OCI-LY1 (cell line): ENCODE measurements around the gene KCNK16.

Experiments
- H2AFZ ChIP-seq: fragments of 200-600 bp; sonication (generic), shearing (Covaris generic); 2 replicates; pipeline ENCODE4 v1.6.0; 2014; ENCODE audit warnings: antibody characterized with exemption, mild to moderate bottlenecking, low read length
- H3F3A ChIP-seq: fragments of 200-600 bp; sonication (generic), shearing (Covaris generic); 2 replicates; pipeline ENCODE4 v1.6.0; 2014; ENCODE audit warnings: mild to moderate bottlenecking, antibody characterized with exemption, low read length, moderate library complexity; ENCODE audit not compliant: insufficient read depth
- H3K27ac ChIP-seq: fragments of 200-600 bp; sonication (generic); 2 replicates; pipeline ENCODE4 v1.5.1; 2014; ENCODE audit warnings: low read length, mixed run types, mild to moderate bottlenecking, low read depth; ENCODE audit not compliant: poor library complexity, severe bottlenecking
- H3K27me3 ChIP-seq: fragments of 200-600 bp; sonication (generic); 2 replicates; pipeline ENCODE4 v1.6.0; 2014; ENCODE audit warnings: antibody characterized with exemption, mild to moderate bottlenecking, low read length, moderate library complexity; ENCODE audit not compliant: insufficient read depth
- H3K36me3 ChIP-seq: fragments of 200-600 bp; sonication (generic); 2 replicates; pipeline ENCODE4 v1.6.1; 2014; ENCODE audit warnings: mild to moderate bottlenecking, antibody characterized with exemption, low read length, moderate library complexity, mixed read lengths; ENCODE audit not compliant: insufficient read depth
- H3K4me1 ChIP-seq: fragments of 200-600 bp; sonication (generic); 2 replicates; pipeline ENCODE4 v1.5.1; 2014; ENCODE audit warnings: mild to moderate bottlenecking, low read length, moderate library complexity; ENCODE audit not compliant: insufficient read depth, severe bottlenecking
- H3K4me2 ChIP-seq: fragments of 200-600 bp; sonication (generic), shearing (Covaris generic); 2 replicates; pipeline ENCODE4 v1.6.1; 2014; ENCODE audit warnings: low read length
- H3K4me3 ChIP-seq: fragments of 200-600 bp; sonication (generic); 2 replicates; pipeline ENCODE4 v1.5.1; 2014; ENCODE audit warnings: low read length, low read depth, mild to moderate bottlenecking, mixed read lengths; ENCODE audit not compliant: poor library complexity, severe bottlenecking
- H3K79me2 ChIP-seq: fragments of 200-600 bp; shearing (Covaris generic); 2 replicates; pipeline ENCODE4 v1.6.1; 2016; ENCODE audit warnings: mixed run types, low read length, mixed read lengths; ENCODE audit not compliant: insufficient read depth
- H3K9ac ChIP-seq: fragments of 200-600 bp; sonication (generic), shearing (Covaris generic); 2 replicates; pipeline ENCODE4 v1.6.1; 2014; ENCODE audit warnings: mild to moderate bottlenecking, low read length, mixed read lengths
- H3K9me2 ChIP-seq: fragments of 200-600 bp; sonication (generic), shearing (Covaris generic); 2 replicates; pipeline ENCODE4 v1.6.1; 2014; ENCODE audit warnings: low read depth, mild to moderate bottlenecking, low read length, mixed read lengths
- H3K9me3 ChIP-seq: fragments of 200-600 bp; shearing (Covaris generic); 2 replicates; pipeline ENCODE4 v1.6.1; 2014; ENCODE audit warnings: low read length, mixed read lengths
- H4K20me1 ChIP-seq: fragments of 200-600 bp; sonication (generic), shearing (Covaris generic); 2 replicates; pipeline ENCODE4 v1.6.0; 2016; ENCODE audit warnings: mild to moderate bottlenecking, low read length; ENCODE audit not compliant: insufficient read depth
- CTCF ChIP-seq: fragments of 200-600 bp; sonication (generic), shearing (Covaris generic); IDR thresholded peaks from 2 replicates; pipeline ENCODE4 v1.5.1; 2017; ENCODE audit warnings: mild to moderate bottlenecking, antibody characterized with exemption, low read length, moderate library complexity, mixed read lengths
- EZH2 ChIP-seq: fragments of 200-600 bp; sonication (generic), shearing (Covaris generic); IDR thresholded peaks from 2 replicates; pipeline ENCODE4 v1.8.0; 2017; ENCODE audit warnings: borderline replicate concordance, mixed run types, mild to moderate bottlenecking, antibody characterized with exemption, low read length, moderate library complexity, mixed read lengths

Gene KCNK16

GRCh38 chr6:39279539-39279938, 43.0 kb downstream of the KCNK16 start:
- TF ChIP-seq EZH2 (no peak), CTCF (no peak)
- H3K36me3 ChIP-seq, result no peaks in the 10 kb centered on the region
- no peaks in the 10 kb centered on the region for H3K79me2 ChIP-seq
- H3K9me3 ChIP-seq, result no peaks in the 10 kb centered on the region
- H3K4me2 ChIP-seq, result no peak overlapping the region
- no peaks in the 10 kb centered on the region for H3K9me2 ChIP-seq
- H3K27ac ChIP-seq, result no peak overlapping the region
- H3F3A ChIP-seq, result no peaks in the 10 kb centered on the region
- H3K27me3 ChIP-seq, result no peaks in the 10 kb centered on the region
- no peak overlapping the region for H3K4me3 ChIP-seq
- no peaks in the 10 kb centered on the region for H3K4me1 ChIP-seq
- H2AFZ ChIP-seq, result no peak overlapping the region
- no peaks in the 10 kb centered on the region for H4K20me1 ChIP-seq
- H3K9ac ChIP-seq, result no peak overlapping the region

- Histone ChIP-seq H3K9ac (no peak overlapping the region), H3K9me3 (no peaks in the 10 kb centered on the region), H2AFZ (no peak overlapping the region), H3K79me2 (no peaks in the 10 kb centered on the region), H3K4me2 (no peak overlapping the region), H3K4me1 (no peaks in the 10 kb centered on the region), H3K4me3 (no peak overlapping the region), H3K27ac (no peak overlapping the region), H3K9me2 (no peaks in the 10 kb centered on the region), H3F3A (no peaks in the 10 kb centered on the region), H3K36me3 (no peaks in the 10 kb centered on the region), H3K27me3 (no peaks in the 10 kb centered on the region), H4K20me1 (no peaks in the 10 kb centered on the region)
- TF ChIP-seq CTCF, result no peak
- no peak for TF ChIP-seq EZH2
These were observed 46.0 kb downstream of the KCNK16 start for GRCh38 chr6:39276379-39276995.

GRCh38 chr6:39274903-39275302, 47.6 kb downstream of the KCNK16 start:
- no peaks in the 10 kb centered on the region for H4K20me1 ChIP-seq
- no peak overlapping the region for H2AFZ ChIP-seq
- H3K4me1 ChIP-seq, result no peaks in the 10 kb centered on the region
- H3K9me2 ChIP-seq, result no peaks in the 10 kb centered on the region
- no peaks in the 10 kb centered on the region for H3F3A ChIP-seq
- H3K27ac ChIP-seq, result no peak overlapping the region
- no peaks in the 10 kb centered on the region for H3K27me3 ChIP-seq
- no peaks in the 10 kb centered on the region for H3K79me2 ChIP-seq
- no peak overlapping the region for H3K9ac ChIP-seq
- no peak overlapping the region for H3K4me2 ChIP-seq
- no peak overlapping the region for H3K4me3 ChIP-seq
- no peaks in the 10 kb centered on the region for H3K9me3 ChIP-seq
- H3K36me3 ChIP-seq, result no peaks in the 10 kb centered on the region
- TF ChIP-seq CTCF, result no peak
- no peak for TF ChIP-seq EZH2
